Psoas muscle (tissue), 8 donors: ENCODE results near the gene EYA2. TPM values are rescaled to one million over a fixed set of nuclear protein-coding genes. Genes with fewer than 3 reads are reported as not detected.

ENCODE experiments used
- ATAC-seq, 4 donors: fragments of 200-7000 bp; cut with Tn5 transposase; one replicate each; pipeline ENCODE4 v1.9.1; 2020; ENCODE audit warnings: moderate library complexity in 3 of 4, mild to moderate bottlenecking in 2 of 4
- DNase-seq, 2 donors: peaks; one replicate each; pipeline ENCODE4 v3.0.0-alpha.2; 2020
- H3K27ac ChIP-seq: fragments of 200-600 bp; one replicate; pipeline ENCODE4 v1.8.0; 2022
- H3K27me3 ChIP-seq, 3 donors: fragments of 200-600 bp in 1 of 3; one replicate each; pipeline versions ENCODE4 v1.6.1 to v1.8.0; 2013 to 2022; ENCODE audit warnings: low read length in 2 of 3, mild to moderate bottlenecking in 2 of 3, moderate library complexity in 1 of 3; ENCODE audit not compliant: insufficient read depth in 3 of 3
- H3K36me3 ChIP-seq, 2 donors: fragments of 200-600 bp in 1 of 2; one replicate each; pipeline versions ENCODE4 v1.6.1 to v1.8.0; 2013 to 2022; ENCODE audit warnings: low read depth in 1 of 2, mild to moderate bottlenecking in 1 of 2, moderate library complexity in 1 of 2; ENCODE audit not compliant: insufficient read depth in 1 of 2
- H3K4me1 ChIP-seq: fragments of 200-600 bp; one replicate; pipeline ENCODE4 v1.8.0; 2022
- H3K4me3 ChIP-seq: fragments of 200-600 bp; one replicate; pipeline ENCODE4 v1.8.0; 2022; ENCODE audit warnings: mild to moderate bottlenecking
- H3K9me3 ChIP-seq: fragments of 200-600 bp; one replicate; pipeline ENCODE4 v1.8.0; 2022
- WGBS, 3 donors: extraction: QIAGEN DNeasy Blood & Tissue Kit; methylation state at CpG; one replicate each; pipeline versions ENCODE4 v1.1.6 to v1.1.7; 2013; 5-methylcytosine and 5-hydroxymethylcytosine counted together
- intact Hi-C, 2 donors: fragments of 100-400 bp; cut with DNase I; formaldehyde crosslinking; loops; one replicate each; pipeline versions ENCODE4 v1.11.0 to v1.14.2; 2022
- polyA plus RNA-seq, 3 donors: library from polyadenylated mRNA; stranded (reverse); fragments of 200-250 nt; gene quantifications; one replicate each; pipeline ENCODE4 v1.2.3, GENCODE V29; 2013
- total RNA-seq, 4 donors: library from RNA; stranded (reverse); fragmentation: NEBNext Ultra II Directional in 2 of 4; extraction: Animal tissue kit (Norgen Biotek cat#: 25700) in 2 of 4; gene quantifications; one replicate each; pipeline versions ENCODE4 v1.2.1 to v1.2.4, GENCODE V29; 2021 to 2023
- TF ChIP-seq, protein P1 (sequence below): fragments of 200-600 bp; IDR thresholded peaks from one replicate; pipeline ENCODE4 v1.8.0; 2022; ENCODE audit warnings: antibody characterized with exemption
- donor health status: healthy with polysubstance abuse.
- donor health status: DM: no; HTN: no; CAD: no; lungs with moderate emphysema.
- donor health status: Bipolar disorder and iron deficiency.
- donor health status: healthy.
- donor health status: DM: yes; HTN: yes; CAD: no.
- donor health status: DM: no; HTN: no; CAD: no.
- donor health status: DM: no; HTN: no; CAD: no.
- donor health status: DM: yes; HTN: yes; CAD: no.

The EYA2 gene
- total and polyA plus RNA-seq, 7 donors: 0.72 to 4.0 (median 2.0) TPM

DNA sequence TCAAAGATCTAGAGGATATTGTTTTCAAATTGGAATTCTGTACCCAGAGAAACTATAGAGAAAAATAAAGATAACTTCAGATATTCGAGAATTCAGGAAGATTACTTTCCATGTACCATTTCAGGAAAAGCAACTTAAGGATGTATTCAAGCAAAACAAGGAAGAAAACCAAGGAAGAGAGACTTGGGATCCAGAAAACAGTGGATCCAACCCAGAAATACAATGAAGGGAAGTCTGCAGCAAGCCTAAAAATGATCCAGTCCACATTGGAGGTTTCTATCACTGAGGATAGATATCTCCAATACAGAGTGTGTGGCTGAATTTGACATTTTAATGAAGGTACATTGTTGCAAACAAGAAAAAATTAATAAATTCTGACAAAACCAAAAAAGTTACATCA lies 201.0 kb downstream of the EYA2 start:
- H3K27ac ChIP-seq: no peak overlapping the region
- no peak overlapping the region for H3K4me3 ChIP-seq
- H3K36me3 ChIP-seq: no peaks in the 10 kb centered on the region
- intact Hi-C loops: no loop called here
- peaks cover 0 to 4% (median 4%) of the 10 kb centered on the region in 3 donors for H3K27me3 ChIP-seq
- no peaks in the 10 kb centered on the region for H3K9me3 ChIP-seq
- ATAC-seq (no peak), DNase-seq (no peak)
- WGBS, 3 donors: 68 to 86% (median 76%) methylated on average over 1 of the region's 1 CpG
- TF ChIP-seq, protein P1, sequence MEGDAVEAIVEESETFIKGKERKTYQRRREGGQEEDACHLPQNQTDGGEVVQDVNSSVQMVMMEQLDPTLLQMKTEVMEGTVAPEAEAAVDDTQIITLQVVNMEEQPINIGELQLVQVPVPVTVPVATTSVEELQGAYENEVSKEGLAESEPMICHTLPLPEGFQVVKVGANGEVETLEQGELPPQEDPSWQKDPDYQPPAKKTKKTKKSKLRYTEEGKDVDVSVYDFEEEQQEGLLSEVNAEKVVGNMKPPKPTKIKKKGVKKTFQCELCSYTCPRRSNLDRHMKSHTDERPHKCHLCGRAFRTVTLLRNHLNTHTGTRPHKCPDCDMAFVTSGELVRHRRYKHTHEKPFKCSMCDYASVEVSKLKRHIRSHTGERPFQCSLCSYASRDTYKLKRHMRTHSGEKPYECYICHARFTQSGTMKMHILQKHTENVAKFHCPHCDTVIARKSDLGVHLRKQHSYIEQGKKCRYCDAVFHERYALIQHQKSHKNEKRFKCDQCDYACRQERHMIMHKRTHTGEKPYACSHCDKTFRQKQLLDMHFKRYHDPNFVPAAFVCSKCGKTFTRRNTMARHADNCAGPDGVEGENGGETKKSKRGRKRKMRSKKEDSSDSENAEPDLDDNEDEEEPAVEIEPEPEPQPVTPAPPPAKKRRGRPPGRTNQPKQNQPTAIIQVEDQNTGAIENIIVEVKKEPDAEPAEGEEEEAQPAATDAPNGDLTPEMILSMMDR: no peak
- H3K4me1 ChIP-seq: no peaks in the 10 kb centered on the region

DNA sequence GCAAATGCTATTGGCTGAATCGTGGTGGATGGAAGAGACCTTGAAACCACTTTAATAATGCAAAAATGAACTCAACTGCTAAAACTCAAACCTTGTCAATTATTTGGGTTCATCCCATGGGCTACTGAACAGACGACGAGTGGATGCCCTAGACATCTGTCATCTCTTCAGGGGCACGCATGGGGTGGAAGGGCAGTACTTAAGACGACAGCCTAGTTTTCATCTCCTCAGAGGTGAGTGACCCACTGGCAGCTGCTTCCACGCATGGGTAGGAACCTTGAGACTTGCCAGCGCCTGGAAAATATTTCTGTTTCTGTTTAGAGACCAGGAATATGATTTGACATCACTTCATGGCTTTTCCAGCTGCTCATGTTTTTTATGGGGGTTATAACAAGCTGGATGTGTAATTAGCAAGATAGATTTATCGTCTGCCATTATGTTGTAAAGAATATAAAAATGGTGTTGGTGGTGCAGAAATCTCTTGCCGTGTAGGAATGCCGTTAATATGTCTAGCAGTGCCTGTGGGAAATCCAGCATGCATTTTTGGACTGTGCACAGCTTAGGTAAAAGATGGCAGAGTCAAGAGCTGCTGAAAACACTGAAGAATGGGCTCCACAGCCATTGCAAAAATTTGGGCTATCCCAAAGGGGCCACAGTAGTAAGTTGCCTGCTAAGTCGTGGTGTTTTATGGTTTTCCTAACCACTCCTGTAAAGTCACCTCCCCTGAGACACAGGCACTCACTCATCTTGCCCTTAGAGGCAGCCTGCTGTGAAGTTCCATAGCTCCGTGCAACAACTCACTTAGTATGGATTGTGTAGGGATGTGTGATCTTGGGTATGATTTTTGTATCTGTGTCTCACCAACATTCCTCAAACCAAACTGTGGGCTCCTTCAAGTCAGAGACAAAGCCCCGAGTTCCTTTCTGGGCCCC lies 203.3 kb downstream of the EYA2 start:
- H3K27me3 ChIP-seq: peaks cover 0 to 4% (median 4%) of the 10 kb centered on the region in 3 donors
- no peak overlapping the region for H3K27ac ChIP-seq
- ATAC-seq (no peak), DNase-seq (no peak)
- H3K4me1 ChIP-seq: no peaks in the 10 kb centered on the region
- TF ChIP-seq, protein P1: no peak
- H3K9me3 ChIP-seq: no peaks in the 10 kb centered on the region
- intact Hi-C loops: no loop called here
- WGBS, 3 donors: 45 to 51% (median 50%) methylated on average over 13 of the region's 13 CpGs
- no peaks in the 10 kb centered on the region for H3K36me3 ChIP-seq
- H3K4me3 ChIP-seq: no peak overlapping the region

DNA sequence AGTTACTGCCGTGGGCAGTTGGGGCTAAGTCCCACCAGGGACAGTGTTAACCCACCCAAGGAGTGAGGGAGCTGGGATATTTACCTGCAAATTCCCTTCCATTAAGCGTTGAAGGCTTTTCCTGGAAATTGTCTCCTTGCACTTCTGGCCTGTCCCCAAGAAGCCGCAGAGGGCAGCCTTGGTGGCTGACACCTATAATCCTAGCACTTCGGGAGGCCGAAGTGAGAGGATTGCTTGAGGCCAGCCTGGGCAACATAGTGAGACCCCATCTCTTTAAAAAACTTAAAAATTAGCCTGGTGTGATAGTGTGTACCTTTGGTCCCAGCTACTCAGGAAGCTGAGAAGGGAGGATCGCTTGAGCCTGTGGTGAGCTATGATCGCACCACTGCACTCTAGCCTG lies 204.4 kb downstream of the EYA2 start:
- Histone ChIP-seq H3K4me3 (no peak overlapping the region), H3K4me1 (no peaks in the 10 kb centered on the region), H3K36me3 (no peaks in the 10 kb centered on the region), H3K27me3 (peaks cover 0 to 4% (median 4%) of the 10 kb centered on the region in 3 donors), H3K9me3 (no peaks in the 10 kb centered on the region), H3K27ac (no peak overlapping the region)
- DNase-seq (no peak), ATAC-seq (no peak)
- intact Hi-C loops: no loop called here
- 86 to 89% (median 87%) methylated on average over 7 of the region's 7 CpGs for WGBS, 3 donors
- TF ChIP-seq, protein P1: no peak

DNA sequence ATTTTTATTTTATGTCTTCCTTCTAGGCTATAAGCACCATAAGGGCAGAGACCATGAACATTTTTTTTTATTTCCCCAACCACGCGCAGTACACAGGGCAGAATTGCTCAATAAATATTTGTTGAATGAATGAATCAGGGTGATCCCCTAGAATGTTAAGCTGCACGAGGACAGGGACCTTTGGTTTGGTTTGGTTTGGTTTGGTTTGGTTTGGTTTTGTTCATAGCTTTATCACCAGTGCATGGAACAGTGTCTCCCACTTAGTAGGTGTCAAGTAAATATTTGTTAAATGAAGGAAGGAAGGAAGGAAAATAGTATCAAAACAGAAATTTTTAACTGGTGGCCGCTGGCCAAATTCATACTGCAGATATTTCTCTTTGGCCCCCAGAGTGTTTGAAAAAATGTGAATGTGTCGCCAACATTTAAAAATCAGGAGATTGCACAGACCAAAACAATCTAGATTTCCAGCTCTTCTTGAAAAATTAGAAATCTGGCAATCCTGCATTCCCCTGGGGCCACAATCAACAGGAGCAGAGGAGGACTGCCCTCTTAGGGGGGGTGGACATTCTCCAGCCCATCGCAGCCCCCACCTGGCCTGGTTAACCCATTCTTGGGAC lies 205.3 kb downstream of the EYA2 start:
- peak in 2 of 4 donors; percentile 57 to 67 for ATAC-seq
- Histone ChIP-seq H3K9me3 (no peaks in the 10 kb centered on the region), H3K4me3 (no peak overlapping the region), H3K4me1 (no peaks in the 10 kb centered on the region), H3K36me3 (no peaks in the 10 kb centered on the region), H3K27ac (no peak overlapping the region), H3K27me3 (peaks cover 0 to 4% (median 4%) of the 10 kb centered on the region in 3 donors)
- TF ChIP-seq, protein P1: no peak
- DNase-seq: peak; percentile 48 to 66
- WGBS, 3 donors: 36 to 39% (median 36%) methylated on average over 6 of the region's 6 CpGs
- intact Hi-C loops: no loop called here
